Body of pancreas (tissue), 4 donors: Measurements from ENCODE around the gene SCRG1. TPM values are rescaled to one million over a fixed set of nuclear protein-coding genes. Genes with fewer than 3 reads are reported as not detected.
A peak's percentile ranks its signal among the peaks of the same experiment; 100 is the strongest.

Source experiments
- ATAC-seq: fragments of 150-250 bp; one replicate; pipeline ENCODE4 v1.9.1; 2016
- DNase-seq, 4 donors: peaks; one replicate each; pipeline ENCODE4 v3.0.0-alpha.2; 2019
- H3K27ac ChIP-seq, 4 donors: fragments of 200-600 bp; sonication (generic); 1 replicate in 3 of 4; 2 replicates in 1 of 4; pipeline versions ENCODE4 v1.5.1 to v1.6.1; 2016 to 2019; ENCODE audit warnings: mild to moderate bottlenecking in 1 of 4, mixed read lengths in 1 of 4, moderate library complexity in 1 of 4
- H3K27me3 ChIP-seq, 2 donors: fragments of 200-600 bp; sonication (generic); one replicate each; pipeline ENCODE4 v1.6.0; 2016; ENCODE audit warnings: mild to moderate bottlenecking in 1 of 2
- H3K36me3 ChIP-seq, 2 donors: fragments of 200-600 bp; sonication (generic); replicated peaks in 1 of 2; 2 replicates each; pipeline ENCODE4 v1.5.1; 2016; ENCODE audit warnings: low read depth in 2 of 2; ENCODE audit not compliant: insufficient read depth in 1 of 2
- H3K4me1 ChIP-seq: fragments of 200-600 bp; sonication (generic); one replicate; pipeline ENCODE4 v1.6.0; 2016
- H3K4me3 ChIP-seq, 2 donors: fragments of 200-600 bp; sonication (generic); 1 replicate in 1 of 2; 2 replicates in 1 of 2; pipeline ENCODE4 v1.5.1; 2016 to 2019
- H3K9me3 ChIP-seq, 3 donors: fragments of 200-600 bp; sonication (generic); 1 replicate in 2 of 3; 2 replicates in 1 of 3; pipeline ENCODE4 v1.5.1; 2016
- CTCF ChIP-seq, 7 experiments: fragments of 450-650 bp in 4 of 7; fragments of 200-600 bp in 3 of 7; sonication (generic) in 3 of 7; IDR thresholded peaks; one replicate each; pipeline ENCODE4 v1.5.1; 2016 to 2019; ENCODE audit warnings: antibody characterized with exemption in 7 of 7
- POLR2A ChIP-seq, 3 donors: fragments of 450-650 bp; IDR thresholded peaks; one replicate each; pipeline ENCODE4 v1.6.1; 2016; ENCODE audit warnings: antibody characterized with exemption in 3 of 3, mild to moderate bottlenecking in 2 of 3
- WGBS, 2 donors: methylation state at CpG; one replicate each; pipeline ENCODE4 v1.1.5; 2017; 5-methylcytosine and 5-hydroxymethylcytosine counted together
- intact Hi-C: fragments of 100-400 bp; cut with DNase I; formaldehyde crosslinking; loops from one replicate; pipeline ENCODE4 v1.15.1; 2023
- small RNA-seq: library from RNA; depleted of rRNA; stranded (forward); fragments of <200 nt; gene quantifications from one replicate; pipeline ENCODE3, GENCODE V24; 2016
- total RNA-seq, 2 donors: library from RNA; depleted of rRNA; stranded (reverse); fragments of >200 nt; gene quantifications; one replicate each; pipeline ENCODE4 v1.1.0, GENCODE V29; 2016

The SCRG1 gene
- total RNA-seq, 2 donors from 2014 or later, result not detected

DNA sequence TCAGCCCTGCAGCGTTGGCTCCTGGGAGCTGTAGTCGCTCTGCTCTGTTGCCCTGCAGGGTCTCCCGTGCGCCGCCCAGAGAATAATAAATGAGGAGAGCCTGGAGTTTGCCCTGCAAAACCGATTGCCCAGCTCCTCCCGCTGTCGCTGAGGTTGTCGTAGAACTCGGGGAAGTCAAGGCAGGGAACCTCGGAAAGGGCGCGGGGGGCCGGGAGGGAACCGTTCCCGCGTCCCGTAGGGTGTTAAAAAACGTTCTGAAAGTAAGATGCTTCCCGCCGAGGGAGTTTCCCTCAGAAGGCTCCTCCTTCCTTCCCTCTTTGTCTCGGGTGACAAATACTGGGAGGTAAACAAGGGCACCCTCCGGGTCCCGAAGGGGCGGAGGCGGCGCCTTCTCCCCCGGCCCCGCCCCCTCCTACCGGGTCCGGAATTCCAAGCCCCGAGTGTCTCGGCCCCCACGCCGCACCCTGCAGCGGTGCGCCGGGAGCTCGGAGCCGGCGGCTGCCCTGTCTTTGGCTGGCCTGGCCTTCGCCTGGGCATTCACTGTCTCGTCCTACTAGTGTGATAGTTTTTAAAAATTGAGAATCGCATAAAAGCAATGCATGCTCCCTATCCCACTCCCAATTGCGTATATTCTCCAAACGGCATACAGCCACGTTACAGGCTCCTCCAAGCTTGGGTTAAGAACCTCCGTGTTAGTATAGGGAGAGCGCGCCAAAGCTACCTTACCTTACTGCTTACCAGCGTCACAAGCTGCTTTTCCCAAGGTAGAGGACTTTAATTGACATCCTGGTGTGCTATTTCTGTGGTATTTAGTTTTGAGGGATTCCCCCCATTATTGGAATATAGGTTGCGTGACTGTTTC is 63.8 kb downstream of the SCRG1 start:
- intact Hi-C loops, result no loop called here
- 1% methylated on average over 36 to 52 of the region's 52 CpGs for WGBS, 2 donors
- Histone ChIP-seq H3K4me1 (peaks cover 20% of the 10 kb centered on the region), H3K27me3 (no peaks in the 10 kb centered on the region), H3K36me3 (no peaks in the 10 kb centered on the region), H3K9me3 (no peaks in the 10 kb centered on the region), H3K27ac (peak overlapping the region in 3 of 4 donors; percentile 65 to 99 (median 70)), H3K4me3 (peak overlapping the region; percentile 80 to 93)
- DNase-seq (peak; percentile 43 to 72 (median 64)), ATAC-seq (peak; percentile 39)
- TF ChIP-seq POLR2A (IDR thresholded peaks at IDR 0.05), result peak in 2 of 3 donors; percentile 48 to 58
- no peak for TF ChIP-seq CTCF (IDR thresholded peaks at IDR 0.05)

Small RNAs within 50 kb of the gene (small RNA-seq; reads per million reads assigned to genes)
- not detected for gene RNU6-1096P

Other genes starting within 250 kb of the SCRG1 start
- 10 to 100 TPM; 20.4 to 32.4 TPM for gene GALNT7, start 230.3 kb downstream of the SCRG1 start, total RNA-seq
- 10 to 100 TPM; 16.2 to 18.7 TPM for gene HMGB2, start 64.8 kb downstream of the SCRG1 start, total RNA-seq
- 10 to 100 TPM; 10.2 to 10.6 TPM for gene SAP30, start 28.2 kb downstream of the SCRG1 start, total RNA-seq
- gene HAND2, start 131.1 kb upstream of the SCRG1 start, total RNA-seq, result 10 to 100 TPM in 1 of 2 donors, 1 to 10 TPM in 1; 7.3 to 11.4 TPM